ENCODE data around the gene BORCS5. TPM values are rescaled to one million over a fixed set of nuclear protein-coding genes. Genes with fewer than 3 reads are reported as not detected.

The BORCS5 gene
- total and polyA plus RNA-seq, 2 experiments from 2014 or later: 11.3 to 12.6 TPM

- Mint-ChIP-seq H3K27ac (peak overlapping the region; percentile 43; the same call in 1 of the 2 replicates), H3K4me3 (no peak overlapping the region), H3K9me3 (no peaks in the 10 kb centered on the region), H3K36me3 (ENCODE audit: low read depth) (no peaks in the 10 kb centered on the region), H3K4me1 (peaks cover 25% of the 10 kb centered on the region), H3K27me3 (ENCODE audit: insufficient read depth, low read depth, poor library complexity) (peaks cover 16% of the 10 kb centered on the region)
- Histone ChIP-seq H3K4me1 (ENCODE audit: insufficient read depth) (peaks cover 14% of the 10 kb centered on the region; the same call in 1 of the 2 replicates), H3K4me3 (no peak overlapping the region), H3K79me2 (replicated peaks; ENCODE audit: insufficient read depth) (no peaks in the 10 kb centered on the region), H3K27ac (ENCODE audit: low read depth) (no peak overlapping the region), H4K20me1 (replicated peaks; ENCODE audit: insufficient read depth) (no peaks in the 10 kb centered on the region), H3K9me2 (ENCODE audit: insufficient read depth) (no peaks in the 10 kb centered on the region), H3F3A (replicated peaks; ENCODE audit: low read depth) (no peaks in the 10 kb centered on the region; the same call in 1 of the 2 replicates), H2AFZ (no peak overlapping the region), H3K4me2 (no peak overlapping the region), H3K36me3 (ENCODE audit: insufficient read depth) (no peaks in the 10 kb centered on the region), H3K27me3 (ENCODE audit: insufficient read depth) (no peaks in the 10 kb centered on the region)
- TF ChIP-seq CTCF (conservative IDR thresholded peaks at IDR 0.05; ENCODE audit: low read depth in 2 of 2) (peak; percentile 89 to 98), ETS1 (IDR thresholded peaks at IDR 0.05) (no peak)
- DNase-seq (ENCODE audit: low spot score): peak; percentile 66
- peak; percentile 62 for ATAC-seq
These were observed 22.4 kb upstream of the BORCS5 start for GRCh38 chr12:12334367-12335040.

- no peak overlapping the region for H3K4me3 Mint-ChIP-seq
- H3K4me1 ChIP-seq (ENCODE audit: insufficient read depth): peaks cover 12% of the 10 kb centered on the region; the same call in 1 of the 2 replicates
- H3K79me2 ChIP-seq (replicated peaks; ENCODE audit: insufficient read depth): no peaks in the 10 kb centered on the region
- no peak overlapping the region for H2AFZ ChIP-seq
- DNase-seq (ENCODE audit: low spot score) (no peak), ATAC-seq (no peak)
- H3K4me1 Mint-ChIP-seq: peaks cover 24% of the 10 kb centered on the region
- H3K27ac Mint-ChIP-seq: no peak overlapping the region
- peaks cover 12% of the 10 kb centered on the region for H3K27me3 Mint-ChIP-seq (ENCODE audit: insufficient read depth, low read depth, poor library complexity)
- no peaks in the 10 kb centered on the region for H3K9me3 Mint-ChIP-seq
- no peaks in the 10 kb centered on the region for H3K9me2 ChIP-seq (ENCODE audit: insufficient read depth)
- H3K27me3 ChIP-seq (ENCODE audit: insufficient read depth): no peaks in the 10 kb centered on the region
- no peaks in the 10 kb centered on the region; the same call in 1 of the 2 replicates for H3F3A ChIP-seq (replicated peaks; ENCODE audit: low read depth)
- no peaks in the 10 kb centered on the region for H3K36me3 ChIP-seq (ENCODE audit: insufficient read depth)
- no peak overlapping the region for H3K27ac ChIP-seq (ENCODE audit: low read depth)
- H3K36me3 Mint-ChIP-seq (ENCODE audit: low read depth): no peaks in the 10 kb centered on the region
- no peaks in the 10 kb centered on the region for H4K20me1 ChIP-seq (replicated peaks; ENCODE audit: insufficient read depth)
- no peak overlapping the region for H3K4me2 ChIP-seq
- H3K4me3 ChIP-seq: no peak overlapping the region
- no peak for TF ChIP-seq ETS1 (IDR thresholded peaks at IDR 0.05)
- TF ChIP-seq EZH2phosphoT487 (IDR thresholded peaks at IDR 0.05; ENCODE audit: unreplicated experiment): no peak
- no peak for TF ChIP-seq REST (IDR thresholded peaks at IDR 0.05; ENCODE audit: unreplicated experiment)
- TF ChIP-seq ZNF331 (CRISPR knock-in tag; IDR thresholded peaks at IDR 0.05; ENCODE audit: low read depth): no peak
- no peak for TF ChIP-seq ZNF114 (CRISPR knock-in tag; IDR thresholded peaks at IDR 0.05)
- TF ChIP-seq POLR2AphosphoS5 (IDR thresholded peaks at IDR 0.05; ENCODE audit: low read depth): no peak
- TF ChIP-seq JUNB (IDR thresholded peaks at IDR 0.05; ENCODE audit: unreplicated experiment): no peak
- TF ChIP-seq EZH2 (IDR thresholded peaks at IDR 0.05; ENCODE audit: low read depth, unreplicated experiment): no peak
These were observed 20.8 kb upstream of the BORCS5 start for GRCh38 chr12:12336049-12336411.
